ENCODE data around the gene ZG16.
"Not testable (repeated sequence)": the region's sequence is repeated elsewhere in the genome, so short reads cannot be mapped to it uniquely, and the experiment has no call there.

Gene ZG16

GRCh38 chr16:29756654-29757053, 21.4 kb upstream of the ZG16 start:
- no peak for DNase-seq (ENCODE audit: extremely low spot score)
- POLR2A ChIA-PET: interaction anchor here (0.9 to 1.0 kb wide), 2 partner anchors 11 to 34 kb away, joined by 3 read pairs; no protein-coding TSS in a partner anchor
- CTCF ChIA-PET: interaction anchor here (0.6 to 0.9 kb wide), 2 partner anchors 92 to 268 kb away, joined by 3 to 4 read pairs; no protein-coding TSS in a partner anchor
- TF ChIP-seq SUZ12 (IDR thresholded peaks at IDR 0.05) (no peak), FOXM1 (IDR thresholded peaks at IDR 0.05; ENCODE audit: borderline replicate concordance) (no peak), L3MBTL2 (conservative IDR thresholded peaks at IDR 0.05) (no peak), ZNF384 (IDR thresholded peaks at IDR 0.05) (no peak), HDGF (IDR thresholded peaks at IDR 0.05; ENCODE audit: borderline replicate concordance) (no peak), FOXK2 (IDR thresholded peaks at IDR 0.05) (no peak), NFRKB (IDR thresholded peaks at IDR 0.05) (no peak), BHLHE40 (IDR thresholded peaks at IDR 0.05; ENCODE audit: borderline replicate concordance) (no peak), ARNT (IDR thresholded peaks at IDR 0.05) (no peak), FOXA1 (IDR thresholded peaks at IDR 0.05) (no peak), SP1 (IDR thresholded peaks at IDR 0.05) (no peak), CTBP1 (IDR thresholded peaks at IDR 0.05; ENCODE audit: borderline replicate concordance) (no peak), ELF4 (IDR thresholded peaks at IDR 0.05) (no peak), LEF1 (IDR thresholded peaks at IDR 0.05; ENCODE audit: borderline replicate concordance) (no peak), TARDBP (IDR thresholded peaks at IDR 0.05) (no peak)

DNA sequence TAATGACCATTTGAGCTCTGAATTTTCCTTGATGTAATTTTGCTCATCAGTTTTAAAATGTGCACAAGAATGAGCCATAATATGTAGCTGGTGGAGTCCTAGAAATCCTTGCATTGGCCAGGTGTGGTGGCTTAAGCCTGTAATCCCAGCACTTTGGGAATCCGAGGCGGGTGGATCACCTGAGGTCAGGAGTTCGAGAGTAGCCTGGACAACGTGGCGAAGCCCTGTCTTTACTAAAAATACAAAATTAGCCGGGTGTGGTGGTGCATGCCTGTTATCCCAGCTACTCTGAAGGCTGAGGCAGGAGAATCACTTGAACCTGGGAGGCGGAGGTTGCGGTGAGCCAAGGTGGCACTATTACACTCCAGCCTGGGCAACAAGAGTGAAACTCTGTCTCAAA, 21.0 kb upstream of the ZG16 start:
- POLR2A ChIA-PET: interaction anchor here (0.9 kb wide), 1 partner anchor 11 kb away, joined by 3 read pairs; no protein-coding TSS in a partner anchor
- DNase-seq (ENCODE audit: extremely low spot score): not testable (repeated sequence)
- CTCF ChIA-PET: interaction anchor here (0.6 to 0.9 kb wide), 2 partner anchors 91 to 268 kb away, joined by 3 to 4 read pairs; no protein-coding TSS in a partner anchor

- TF ChIP-seq L3MBTL2 (conservative IDR thresholded peaks at IDR 0.05) (no peak), FOXM1 (IDR thresholded peaks at IDR 0.05; ENCODE audit: borderline replicate concordance) (no peak), ZNF384 (IDR thresholded peaks at IDR 0.05) (peak; percentile 76; the same call in 1 of the 2 replicates), LEF1 (IDR thresholded peaks at IDR 0.05; ENCODE audit: borderline replicate concordance) (no peak), NFRKB (IDR thresholded peaks at IDR 0.05) (no peak), SUZ12 (IDR thresholded peaks at IDR 0.05) (no peak), HDGF (IDR thresholded peaks at IDR 0.05; ENCODE audit: borderline replicate concordance) (no peak)
- ChIA-PET CTCF (no interaction called here), POLR2A (interaction anchor here (0.8 kb wide), 1 partner anchor 10 kb away, joined by 5 read pairs; no protein-coding TSS in a partner anchor)
- DNase-seq (ENCODE audit: extremely low spot score): no peak
Measured at GRCh38 chr16:29757950-29758466, 20.0 kb upstream of the ZG16 start.

DNA sequence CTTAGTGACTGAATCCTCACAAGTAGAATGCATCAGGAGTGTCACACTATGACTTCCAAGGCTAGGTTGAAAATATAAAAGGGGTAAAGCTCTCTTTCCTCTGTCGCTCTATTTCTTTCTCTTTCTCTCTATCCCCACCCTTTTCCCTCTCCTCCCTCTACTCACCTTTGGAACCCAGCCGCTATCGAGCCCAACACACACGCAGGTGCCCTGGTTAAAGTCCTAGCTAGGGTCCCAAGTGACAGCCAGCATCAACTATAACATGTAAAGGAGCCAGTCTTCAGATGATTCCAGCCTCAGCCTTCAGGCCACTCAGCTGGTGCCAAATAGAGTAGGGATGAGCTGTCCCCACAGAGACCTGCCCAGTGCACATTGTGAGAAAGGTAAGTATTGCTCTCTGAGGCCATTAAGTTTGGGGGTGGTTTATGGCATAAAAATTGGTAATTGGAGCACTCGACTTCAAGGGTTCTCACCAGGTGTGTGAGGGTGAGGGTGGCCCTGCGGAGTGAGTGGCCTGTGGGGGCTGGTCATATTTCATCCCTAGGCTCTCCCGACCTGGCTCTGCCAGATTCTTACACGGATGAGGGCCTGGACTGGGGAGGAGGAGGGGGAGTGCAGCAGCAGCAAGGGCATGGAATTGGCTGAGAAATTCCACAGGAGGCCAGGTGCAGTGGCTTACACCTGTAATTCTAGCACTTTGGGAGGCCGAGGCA, 17.3 kb upstream of the ZG16 start:
- CTCF ChIA-PET: no interaction called here
- POLR2A ChIA-PET: interaction anchor here (1.0 kb wide), 1 partner anchor 30 kb away, joined by 3 read pairs; the partner anchor contains the start of gene KIF22
- TF ChIP-seq LEF1 (IDR thresholded peaks at IDR 0.05; ENCODE audit: borderline replicate concordance): no peak
- no peak for TF ChIP-seq CTBP1 (IDR thresholded peaks at IDR 0.05; ENCODE audit: borderline replicate concordance)
- no peak for TF ChIP-seq ZNF384 (IDR thresholded peaks at IDR 0.05)
- no peak for TF ChIP-seq PKNOX1 (IDR thresholded peaks at IDR 0.05)
- no peak for TF ChIP-seq L3MBTL2 (conservative IDR thresholded peaks at IDR 0.05)
- no peak for DNase-seq (ENCODE audit: extremely low spot score)

- POLR2A ChIA-PET; DNase-seq (ENCODE audit: extremely low spot score); CTCF ChIA-PET: not testable (repeated sequence)
Measured at GRCh38 chr16:29761280-29761651, 16.8 kb upstream of the ZG16 start.

- no peak for DNase-seq (ENCODE audit: extremely low spot score)
- ChIA-PET CTCF (no interaction called here), POLR2A (no interaction called here)
- TF ChIP-seq HDGF (IDR thresholded peaks at IDR 0.05; ENCODE audit: borderline replicate concordance) (no peak), BHLHE40 (IDR thresholded peaks at IDR 0.05; ENCODE audit: borderline replicate concordance) (no peak), SP1 (IDR thresholded peaks at IDR 0.05) (no peak), TARDBP (IDR thresholded peaks at IDR 0.05) (no peak)
Measured at GRCh38 chr16:29761882-29762281, 16.2 kb upstream of the ZG16 start.

DNA sequence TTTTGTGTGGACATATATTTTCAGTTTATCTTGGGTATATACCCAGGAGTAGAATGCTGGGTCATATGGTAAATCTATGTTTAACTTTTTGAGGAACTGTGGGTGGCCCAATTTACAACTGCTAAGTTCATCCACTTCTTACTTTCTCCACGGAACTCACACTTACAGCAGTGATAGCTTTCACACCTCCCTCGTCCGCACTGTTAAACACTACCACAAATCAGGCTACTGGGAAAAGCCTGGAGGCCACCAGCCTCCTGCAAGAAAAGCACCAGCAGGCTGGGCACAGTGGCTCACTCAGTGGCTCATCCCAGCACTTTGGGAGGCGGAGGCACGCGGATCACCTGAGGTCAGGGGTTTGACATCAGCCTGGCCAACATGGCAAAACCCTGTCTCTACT, 14.7 kb upstream of the ZG16 start:
- TF ChIP-seq CTBP1 (IDR thresholded peaks at IDR 0.05; ENCODE audit: borderline replicate concordance) (no peak), ZNF384 (IDR thresholded peaks at IDR 0.05) (no peak), SP1 (IDR thresholded peaks at IDR 0.05) (no peak), FOXK2 (IDR thresholded peaks at IDR 0.05) (no peak)
- POLR2A ChIA-PET: no interaction called here
- no peak for DNase-seq (ENCODE audit: extremely low spot score)
- CTCF ChIA-PET: no interaction called here

DNA sequence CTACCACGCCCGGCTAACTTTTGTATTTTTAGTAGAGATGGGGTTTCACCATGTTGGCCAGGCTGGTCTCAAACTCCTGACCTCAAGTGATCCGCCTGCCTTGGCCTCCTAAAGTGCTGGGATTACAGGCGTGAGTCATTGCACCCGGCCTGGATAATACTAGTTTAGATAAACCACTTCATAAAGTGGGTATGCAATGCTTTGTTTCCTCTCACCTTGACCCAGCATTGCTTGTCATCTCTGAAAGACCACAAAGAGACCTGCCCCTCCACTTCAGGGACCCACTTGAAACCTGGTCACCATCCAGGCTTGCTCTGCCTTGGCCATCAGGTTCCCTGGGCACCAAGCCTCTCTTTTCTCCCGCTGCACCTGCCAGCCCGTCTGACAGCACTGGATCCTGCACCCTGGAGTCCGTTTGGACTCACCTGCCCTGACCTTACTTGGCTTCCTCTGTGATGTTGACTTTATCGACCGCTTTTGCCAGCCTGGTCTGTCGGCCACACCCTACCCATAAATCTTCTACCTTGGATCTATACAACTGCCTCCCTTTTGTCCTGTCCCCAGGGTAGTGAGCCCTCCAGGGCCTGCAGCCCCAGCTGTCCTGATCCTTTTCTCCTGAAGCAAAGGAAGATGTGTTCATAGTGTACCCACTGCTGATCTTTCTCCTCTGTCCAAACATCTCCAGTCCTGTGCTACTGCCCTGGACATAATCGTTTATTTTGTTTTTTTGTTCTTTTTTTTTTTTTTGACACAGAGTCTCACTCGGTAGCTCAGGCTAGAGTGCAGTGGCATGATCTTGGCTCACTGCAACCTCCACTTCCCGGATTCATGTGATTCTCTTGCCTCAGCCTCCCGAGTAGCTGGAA, 12.7 kb upstream of the ZG16 start:
- ChIA-PET POLR2A (interaction anchor here (0.9 kb wide), 1 partner anchor 39 kb away, joined by 3 read pairs; no protein-coding TSS in a partner anchor), CTCF (no interaction called here)
- no peak for DNase-seq (ENCODE audit: extremely low spot score)
- TF ChIP-seq CTBP1 (IDR thresholded peaks at IDR 0.05; ENCODE audit: borderline replicate concordance) (0 out of 2 replicates have a peak, but pooled peaks have one; percentile 5), L3MBTL2 (conservative IDR thresholded peaks at IDR 0.05) (no peak), PKNOX1 (IDR thresholded peaks at IDR 0.05) (peak; percentile 90), HDGF (IDR thresholded peaks at IDR 0.05; ENCODE audit: borderline replicate concordance) (no peak), ELF4 (IDR thresholded peaks at IDR 0.05) (no peak), ZNF384 (IDR thresholded peaks at IDR 0.05) (peak; percentile 33)
